Progenitor cell of endocrine pancreas (in vitro differentiated cells): Measurements from ENCODE around the gene NDUFAF2. TPM values are rescaled to one million over a fixed set of nuclear protein-coding genes. Genes with fewer than 3 reads are reported as not detected.

Experiments used
- DNase-seq: peaks from one replicate; pipeline ENCODE4 v3.0.0; 2021; ENCODE audit warnings: low spot score; ENCODE audit not compliant: unreplicated experiment
- H3K27ac Mint-ChIP-seq: 2 replicates; pipeline ENCODE4 v1.8.0; 2021; ENCODE audit warnings: mild to moderate bottlenecking, moderate library complexity, mixed read lengths
- H3K27me3 Mint-ChIP-seq: 2 replicates; pipeline ENCODE4 v1.8.0; 2021; ENCODE audit warnings: mixed read lengths
- H3K36me3 Mint-ChIP-seq: 2 replicates; pipeline ENCODE4 v1.8.0; 2022; ENCODE audit warnings: mixed read lengths; ENCODE audit not compliant: insufficient read depth
- H3K4me1 Mint-ChIP-seq: 2 replicates; pipeline ENCODE4 v1.8.0; 2021; ENCODE audit warnings: low read depth, mixed read lengths
- H3K4me3 Mint-ChIP-seq: 2 replicates; pipeline ENCODE4 v1.8.0; 2021; ENCODE audit warnings: low read depth, mild to moderate bottlenecking, moderate library complexity, mixed read lengths
- H3K9me3 Mint-ChIP-seq: 2 replicates; pipeline ENCODE4 v1.8.0; 2021; ENCODE audit warnings: low read depth, mixed read lengths
- CTCF ChIP-seq: fragments of 200-600 bp; sonication (generic); IDR thresholded peaks from one replicate; pipeline ENCODE4 v1.5.0; 2021; ENCODE audit warnings: antibody characterized with exemption, mild to moderate bottlenecking; ENCODE audit not compliant: unreplicated experiment
- total RNA-seq: library from RNA; stranded (reverse); gene quantifications from 2 replicates; pipeline ENCODE4 v1.2.1, GENCODE V29; 2021

The NDUFAF2 gene
- total RNA-seq, 1 donor from 2014 or later: 21.2 TPM

GRCh38 chr5:61198606-61199005, 253.6 kb downstream of the NDUFAF2 start:
- Mint-ChIP-seq H3K4me1 (no peaks in the 10 kb centered on the region), H3K4me3 (no peak overlapping the region), H3K36me3 (peaks cover 2% of the 10 kb centered on the region), H3K27me3 (no peaks in the 10 kb centered on the region), H3K9me3 (peaks cover 25% of the 10 kb centered on the region), H3K27ac (no peak overlapping the region)
- TF ChIP-seq CTCF: no peak
- no peak for DNase-seq

GRCh38 chr5:61200582-61201155, 255.7 kb downstream of the NDUFAF2 start:
- Mint-ChIP-seq H3K36me3 (peaks cover 3% of the 10 kb centered on the region), H3K27ac (no peak overlapping the region), H3K27me3 (no peaks in the 10 kb centered on the region), H3K9me3 (peaks cover 32% of the 10 kb centered on the region), H3K4me3 (no peak overlapping the region), H3K4me1 (no peaks in the 10 kb centered on the region)
- no peak for TF ChIP-seq CTCF
- DNase-seq: no peak

GRCh38 chr5:61202213-61202612, 257.2 kb downstream of the NDUFAF2 start:
- Mint-ChIP-seq H3K27me3 (no peaks in the 10 kb centered on the region), H3K9me3 (peaks cover 34% of the 10 kb centered on the region), H3K4me3 (no peak overlapping the region), H3K27ac (no peak overlapping the region), H3K4me1 (no peaks in the 10 kb centered on the region), H3K36me3 (peaks cover 3% of the 10 kb centered on the region)
- no peak for DNase-seq
- no peak for TF ChIP-seq CTCF

Other genes starting within 250 kb of the NDUFAF2 start
- gene DEPDC1B, start 245.0 kb upstream of the NDUFAF2 start, total RNA-seq: 37.0 and 38.5 TPM in 2 replicates
- gene ELOVL7, start 100.9 kb upstream of the NDUFAF2 start, total RNA-seq: 14.5 and 18.0 TPM in 2 replicates
- 18.2 and 20.0 TPM in 2 replicates for gene ERCC8, start 135 bp upstream of the NDUFAF2 start, total RNA-seq
- gene SMIM15, start 217.3 kb downstream of the NDUFAF2 start, total RNA-seq: 56.4 and 63.7 TPM in 2 replicates